WTC11 (cell line): Measurements from ENCODE around the gene TSHZ1. TPM values are rescaled to one million over a fixed set of nuclear protein-coding genes. Genes with fewer than 3 reads are reported as not detected.

ENCODE experiments used
- ATAC-seq: fragments of 200-7000 bp; cut with Tn5 transposase; 2 replicates; pipeline ENCODE4 v1.10.0; 2021; ENCODE audit warnings: mild to moderate bottlenecking, moderate library complexity
- CTCF ChIA-PET: fragments of 300-600 bp; sonication (Branson Sonifier 250); formaldehyde crosslinking; loops from one replicate; lab custom pipeline; 2021; ENCODE audit warnings: antibody characterized with exemption; lab: Charles Lee
- POLR2A ChIA-PET: fragments of 350-600 bp; sonication (Branson Sonifier 250); formaldehyde crosslinking; loops from one replicate; lab custom pipeline; 2021; ENCODE audit warnings: antibody characterized with exemption; lab: Charles Lee
- DNase-seq: peaks from one replicate; pipeline ENCODE4 v3.0.0; 2021; ENCODE audit warnings: low spot score
- H3K27ac Mint-ChIP-seq: 2 replicates; pipeline ENCODE4 v1.8.0; 2021; ENCODE audit warnings: mixed read lengths
- H3K27me3 Mint-ChIP-seq: 2 replicates; pipeline ENCODE4 v1.8.0; 2021; ENCODE audit warnings: low read depth, mild to moderate bottlenecking, moderate library complexity, mixed read lengths
- H3K36me3 Mint-ChIP-seq: 2 replicates; pipeline ENCODE4 v1.8.0; 2021; ENCODE audit warnings: mixed read lengths
- H3K4me1 Mint-ChIP-seq: 2 replicates; pipeline ENCODE4 v1.8.0; 2022; ENCODE audit warnings: mixed read lengths
- H3K4me3 Mint-ChIP-seq: 2 replicates; pipeline ENCODE4 v1.8.0; 2021; ENCODE audit warnings: mild to moderate bottlenecking, moderate library complexity, mixed read lengths
- H3K9me3 Mint-ChIP-seq: 2 replicates; pipeline ENCODE4 v1.8.0; 2021; ENCODE audit warnings: mixed read lengths
- ATF2 ChIP-seq: sonication (generic); formaldehyde crosslinking; IDR thresholded peaks from 2 replicates; pipeline ENCODE4 v1.8.1; 2022; ENCODE audit warnings: low read depth, missing genetic modification reagents, borderline replicate concordance
- CREB1 ChIP-seq: sonication (generic); formaldehyde crosslinking; IDR thresholded peaks from 2 replicates; pipeline ENCODE4 v1.8.0; 2023; ENCODE audit warnings: mild to moderate bottlenecking, missing genetic modification reagents
- FOXP1 ChIP-seq: sonication (generic); formaldehyde crosslinking; IDR thresholded peaks from 2 replicates; pipeline ENCODE4 v1.8.0; 2022; ENCODE audit warnings: missing genetic modification reagents, mild to moderate bottlenecking, moderate library complexity, borderline replicate concordance
- HMGA2 ChIP-seq: fragments of 250-450 bp; sonication (Bioruptor Pico); IDR thresholded peaks from 2 replicates; pipeline ENCODE4 v1.4.0; 2021; ENCODE audit warnings: mild to moderate bottlenecking, moderate library complexity
- MYBL2 ChIP-seq: sonication (generic); formaldehyde crosslinking; IDR thresholded peaks from 2 replicates; pipeline ENCODE4 v1.8.1; 2023; ENCODE audit warnings: mild to moderate bottlenecking, moderate library complexity, missing genetic modification reagents
- NFATC4 ChIP-seq: fragments of 250-450 bp; sonication (Bioruptor Pico); IDR thresholded peaks from 2 replicates; pipeline ENCODE4 v1.9.0; 2021; ENCODE audit warnings: mild to moderate bottlenecking
- NR2C2 ChIP-seq: sonication (generic); formaldehyde crosslinking; IDR thresholded peaks from 2 replicates; pipeline ENCODE4 v1.8.0; 2022; ENCODE audit warnings: mild to moderate bottlenecking, missing genetic modification reagents
- NR3C1 ChIP-seq: sonication (generic); formaldehyde crosslinking; conservative IDR thresholded peaks from 2 replicates; pipeline ENCODE4 v1.8.1; 2023; ENCODE audit warnings: low read depth, mild to moderate bottlenecking, missing genetic modification reagents
- PREB ChIP-seq: sonication (generic); formaldehyde crosslinking; IDR thresholded peaks from 2 replicates; pipeline ENCODE4 v1.8.1; 2022; ENCODE audit warnings: mild to moderate bottlenecking, missing genetic modification reagents, moderate library complexity, borderline replicate concordance
- USF2 ChIP-seq: sonication (generic); formaldehyde crosslinking; IDR thresholded peaks from 2 replicates; pipeline ENCODE4 v1.8.1; 2023; ENCODE audit warnings: mild to moderate bottlenecking, missing genetic modification reagents, moderate library complexity
- ZNF138 ChIP-seq: sonication (generic); formaldehyde crosslinking; conservative IDR thresholded peaks from 2 replicates; pipeline ENCODE4 v1.8.1; 2022; ENCODE audit warnings: mild to moderate bottlenecking, moderate library complexity, missing genetic modification reagents
- ZNF232 ChIP-seq: sonication (generic); formaldehyde crosslinking; IDR thresholded peaks from 2 replicates; pipeline ENCODE4 v1.8.0; 2022; ENCODE audit warnings: mild to moderate bottlenecking, missing genetic modification reagents
- ZNF263 ChIP-seq: sonication (generic); formaldehyde crosslinking; IDR thresholded peaks from 2 replicates; pipeline ENCODE4 v1.8.1; 2022; ENCODE audit warnings: low read depth, mild to moderate bottlenecking, moderate library complexity, missing genetic modification reagents
- ZNF532 ChIP-seq: fragments of 250-450 bp; sonication (Bioruptor Pico); IDR thresholded peaks from 2 replicates; pipeline ENCODE4 v1.9.0; 2021; ENCODE audit warnings: mild to moderate bottlenecking, borderline replicate concordance
- ZSCAN18 ChIP-seq: fragments of 250-450 bp; sonication (Bioruptor Pico); IDR thresholded peaks from 2 replicates; pipeline ENCODE4 v2.1.2; 2022; ENCODE audit warnings: mild to moderate bottlenecking, moderate library complexity
- total RNA-seq: library from RNA; stranded (reverse); gene quantifications from 3 replicates; pipeline ENCODE4 v1.2.3, GENCODE V29; 2021
- TF ChIP-seq, protein P1 (sequence below): sonication (generic); formaldehyde crosslinking; IDR thresholded peaks from 2 replicates; pipeline ENCODE4 v1.8.1; 2023; ENCODE audit warnings: mild to moderate bottlenecking, missing genetic modification reagents, borderline replicate concordance
- TF ChIP-seq, protein P2 (sequence below): sonication (generic); formaldehyde crosslinking; IDR thresholded peaks from 2 replicates; pipeline ENCODE4 v1.8.0; 2023; ENCODE audit warnings: mild to moderate bottlenecking, missing genetic modification reagents

The TSHZ1 gene
- total RNA-seq, 1 experiment from 2014 or later: 2.9 TPM

DNA sequence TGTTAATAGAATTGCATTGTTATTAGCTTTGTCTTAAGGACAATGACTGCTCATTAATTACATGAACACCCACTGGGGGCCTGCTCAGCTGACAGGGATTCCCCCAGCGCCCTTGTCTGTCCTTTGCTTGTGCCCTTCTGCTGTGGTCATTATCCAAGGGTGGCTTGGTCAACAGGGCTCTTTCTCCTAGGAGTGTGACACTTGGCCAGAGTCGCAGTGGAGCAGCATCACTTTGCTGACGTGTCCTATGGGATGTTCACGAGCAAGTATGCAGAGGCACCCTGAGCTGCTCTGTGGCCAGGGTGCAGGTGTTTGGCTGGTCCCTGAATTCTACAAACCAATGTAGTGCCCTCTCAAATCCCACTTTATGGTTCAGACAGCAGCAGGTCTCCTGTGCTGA is 47.6 kb upstream of the TSHZ1 start (continued):
- TF ChIP-seq ZNF138 (CRISPR knock-in tag): no peak
- TF ChIP-seq ATF2: no peak
- TF ChIP-seq, protein P1, sequence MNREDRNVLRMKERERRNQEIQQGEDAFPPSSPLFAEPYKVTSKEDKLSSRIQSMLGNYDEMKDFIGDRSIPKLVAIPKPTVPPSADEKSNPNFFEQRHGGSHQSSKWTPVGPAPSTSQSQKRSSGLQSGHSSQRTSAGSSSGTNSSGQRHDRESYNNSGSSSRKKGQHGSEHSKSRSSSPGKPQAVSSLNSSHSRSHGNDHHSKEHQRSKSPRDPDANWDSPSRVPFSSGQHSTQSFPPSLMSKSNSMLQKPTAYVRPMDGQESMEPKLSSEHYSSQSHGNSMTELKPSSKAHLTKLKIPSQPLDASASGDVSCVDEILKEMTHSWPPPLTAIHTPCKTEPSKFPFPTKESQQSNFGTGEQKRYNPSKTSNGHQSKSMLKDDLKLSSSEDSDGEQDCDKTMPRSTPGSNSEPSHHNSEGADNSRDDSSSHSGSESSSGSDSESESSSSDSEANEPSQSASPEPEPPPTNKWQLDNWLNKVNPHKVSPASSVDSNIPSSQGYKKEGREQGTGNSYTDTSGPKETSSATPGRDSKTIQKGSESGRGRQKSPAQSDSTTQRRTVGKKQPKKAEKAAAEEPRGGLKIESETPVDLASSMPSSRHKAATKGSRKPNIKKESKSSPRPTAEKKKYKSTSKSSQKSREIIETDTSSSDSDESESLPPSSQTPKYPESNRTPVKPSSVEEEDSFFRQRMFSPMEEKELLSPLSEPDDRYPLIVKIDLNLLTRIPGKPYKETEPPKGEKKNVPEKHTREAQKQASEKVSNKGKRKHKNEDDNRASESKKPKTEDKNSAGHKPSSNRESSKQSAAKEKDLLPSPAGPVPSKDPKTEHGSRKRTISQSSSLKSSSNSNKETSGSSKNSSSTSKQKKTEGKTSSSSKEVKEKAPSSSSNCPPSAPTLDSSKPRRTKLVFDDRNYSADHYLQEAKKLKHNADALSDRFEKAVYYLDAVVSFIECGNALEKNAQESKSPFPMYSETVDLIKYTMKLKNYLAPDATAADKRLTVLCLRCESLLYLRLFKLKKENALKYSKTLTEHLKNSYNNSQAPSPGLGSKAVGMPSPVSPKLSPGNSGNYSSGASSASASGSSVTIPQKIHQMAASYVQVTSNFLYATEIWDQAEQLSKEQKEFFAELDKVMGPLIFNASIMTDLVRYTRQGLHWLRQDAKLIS (CRISPR knock-in tag): no peak
- no peak for TF ChIP-seq NR2C2 (CRISPR knock-in tag)
- TF ChIP-seq, protein P2, sequence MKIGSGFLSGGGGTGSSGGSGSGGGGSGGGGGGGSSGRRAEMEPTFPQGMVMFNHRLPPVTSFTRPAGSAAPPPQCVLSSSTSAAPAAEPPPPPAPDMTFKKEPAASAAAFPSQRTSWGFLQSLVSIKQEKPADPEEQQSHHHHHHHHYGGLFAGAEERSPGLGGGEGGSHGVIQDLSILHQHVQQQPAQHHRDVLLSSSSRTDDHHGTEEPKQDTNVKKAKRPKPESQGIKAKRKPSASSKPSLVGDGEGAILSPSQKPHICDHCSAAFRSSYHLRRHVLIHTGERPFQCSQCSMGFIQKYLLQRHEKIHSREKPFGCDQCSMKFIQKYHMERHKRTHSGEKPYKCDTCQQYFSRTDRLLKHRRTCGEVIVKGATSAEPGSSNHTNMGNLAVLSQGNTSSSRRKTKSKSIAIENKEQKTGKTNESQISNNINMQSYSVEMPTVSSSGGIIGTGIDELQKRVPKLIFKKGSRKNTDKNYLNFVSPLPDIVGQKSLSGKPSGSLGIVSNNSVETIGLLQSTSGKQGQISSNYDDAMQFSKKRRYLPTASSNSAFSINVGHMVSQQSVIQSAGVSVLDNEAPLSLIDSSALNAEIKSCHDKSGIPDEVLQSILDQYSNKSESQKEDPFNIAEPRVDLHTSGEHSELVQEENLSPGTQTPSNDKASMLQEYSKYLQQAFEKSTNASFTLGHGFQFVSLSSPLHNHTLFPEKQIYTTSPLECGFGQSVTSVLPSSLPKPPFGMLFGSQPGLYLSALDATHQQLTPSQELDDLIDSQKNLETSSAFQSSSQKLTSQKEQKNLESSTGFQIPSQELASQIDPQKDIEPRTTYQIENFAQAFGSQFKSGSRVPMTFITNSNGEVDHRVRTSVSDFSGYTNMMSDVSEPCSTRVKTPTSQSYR: no peak
- no peak for TF ChIP-seq CREB1
- no peak for TF ChIP-seq USF2
- no peak for TF ChIP-seq NFATC4 (CRISPR knock-in tag)
- no peak for TF ChIP-seq MYBL2 (CRISPR knock-in tag)
- no peak for TF ChIP-seq NR3C1 (CRISPR knock-in tag)
- TF ChIP-seq ZNF232 (CRISPR knock-in tag): no peak
- no peak for TF ChIP-seq PREB
- no peak for TF ChIP-seq ZSCAN18

GRCh38 chr18:75163736-75164135 is 46.9 kb upstream of the TSHZ1 start:
- Mint-ChIP-seq H3K27ac (no peak overlapping the region), H3K4me3 (no peak overlapping the region), H3K9me3 (no peaks in the 10 kb centered on the region), H3K36me3 (no peaks in the 10 kb centered on the region), H3K4me1 (peaks cover 16% of the 10 kb centered on the region), H3K27me3 (no peaks in the 10 kb centered on the region)
- ATAC-seq: no peak
- ChIA-PET CTCF (no interaction called here), POLR2A (no interaction called here)
- DNase-seq: no peak
- TF ChIP-seq ZNF263 (no peak), FOXP1 (CRISPR knock-in tag) (no peak), ZNF532 (no peak), HMGA2 (no peak)
- TF ChIP-seq, protein P1 (CRISPR knock-in tag): no peak
